Liver (tissue), 9 donors: ENCODE results near the gene SDK2. TPM values are rescaled to one million over a fixed set of nuclear protein-coding genes. Genes with fewer than 3 reads are reported as not detected.

ENCODE experiments used
- DNase-seq: peaks from one replicate; pipeline ENCODE4 v3.0.0-alpha.2; 2017; ENCODE audit warnings: low spot score
- H3K27ac ChIP-seq, 2 donors: one replicate each; pipeline ENCODE4 v1.7.0; 2013; ENCODE audit warnings: inconsistent platforms in 2 of 2, low read length in 2 of 2, control low read depth in 1 of 2, low read depth in 1 of 2, mild to moderate bottlenecking in 1 of 2
- H3K27me3 ChIP-seq, 4 donors: one replicate each; pipeline versions ENCODE4 v1.6.1 to v1.7.0; 2013; ENCODE audit warnings: low read length in 3 of 4, inconsistent platforms in 1 of 4, mild to moderate bottlenecking in 1 of 4, moderate library complexity in 1 of 4; ENCODE audit not compliant: control insufficient read depth in 4 of 4, insufficient read depth in 4 of 4
- H3K36me3 ChIP-seq, 4 donors: one replicate each; pipeline versions ENCODE4 v1.6.1 to v1.7.0; 2013; ENCODE audit warnings: low read length in 3 of 4, mild to moderate bottlenecking in 3 of 4, low read depth in 1 of 4, moderate library complexity in 1 of 4; ENCODE audit not compliant: control insufficient read depth in 4 of 4, insufficient read depth in 3 of 4
- H3K4me1 ChIP-seq, 4 donors: one replicate each; pipeline versions ENCODE4 v1.6.1 to v1.7.0; 2013; ENCODE audit warnings: low read length in 3 of 4, mild to moderate bottlenecking in 3 of 4, moderate library complexity in 1 of 4; ENCODE audit not compliant: control insufficient read depth in 4 of 4, insufficient read depth in 4 of 4
- H3K4me3 ChIP-seq, 3 donors: one replicate each; pipeline versions ENCODE4 v1.6.1 to v1.7.0; 2013; ENCODE audit warnings: low read length in 3 of 3, control low read depth in 1 of 3, low read depth in 1 of 3, mild to moderate bottlenecking in 1 of 3
- H3K9ac ChIP-seq, 2 donors: one replicate each; pipeline ENCODE4 v1.7.0; 2013; ENCODE audit warnings: low read length in 2 of 2, mild to moderate bottlenecking in 2 of 2, moderate library complexity in 2 of 2, control low read depth in 1 of 2, low read depth in 1 of 2
- H3K9me3 ChIP-seq, 4 donors: one replicate each; pipeline versions ENCODE4 v1.6.1 to v1.7.0; 2013; ENCODE audit warnings: low read length in 3 of 4; ENCODE audit not compliant: control insufficient read depth in 4 of 4
- ATF3 ChIP-seq: IDR thresholded peaks from 2 replicates; pipeline ENCODE4 v1.6.1; 2016; ENCODE audit warnings: antibody characterized with exemption
- EGR1 ChIP-seq, 2 donors: IDR thresholded peaks; 2 replicates each; pipeline ENCODE4 v1.6.1; 2016 to 2018; ENCODE audit warnings: antibody characterized with exemption in 2 of 2, low read depth in 2 of 2
- FOXA1 ChIP-seq: IDR thresholded peaks from 2 replicates; pipeline ENCODE4 v1.6.1; 2016; ENCODE audit warnings: antibody characterized with exemption
- FOXA2 ChIP-seq: IDR thresholded peaks from 2 replicates; pipeline ENCODE4 v1.6.1; 2016; ENCODE audit warnings: antibody characterized with exemption
- GABPA ChIP-seq, 2 donors: IDR thresholded peaks in 1 of 2; conservative IDR thresholded peaks in 1 of 2; 2 replicates each; pipeline ENCODE4 v1.6.1; 2016; ENCODE audit warnings: antibody characterized with exemption in 2 of 2, mild to moderate bottlenecking in 1 of 2, moderate library complexity in 1 of 2
- HNF4A ChIP-seq, 2 donors: conservative IDR thresholded peaks; 2 replicates each; pipeline ENCODE4 v1.6.1; 2016; ENCODE audit warnings: antibody characterized with exemption in 2 of 2, mild to moderate bottlenecking in 2 of 2
- HNF4G ChIP-seq: IDR thresholded peaks from 2 replicates; pipeline ENCODE4 v1.6.1; 2016; ENCODE audit warnings: antibody characterized with exemption
- JUND ChIP-seq, 2 donors: IDR thresholded peaks; 2 replicates each; pipeline ENCODE4 v1.6.1; 2016; ENCODE audit warnings: antibody characterized with exemption in 2 of 2
- MAX ChIP-seq: IDR thresholded peaks from 2 replicates; pipeline ENCODE4 v1.6.1; 2016; ENCODE audit warnings: antibody characterized with exemption
- NR2F2 ChIP-seq: IDR thresholded peaks from 2 replicates; pipeline ENCODE4 v1.6.1; 2016; ENCODE audit warnings: antibody characterized with exemption
- RAD21 ChIP-seq, 2 donors: IDR thresholded peaks; 2 replicates each; pipeline ENCODE4 v1.6.1; 2016; ENCODE audit warnings: antibody characterized with exemption in 2 of 2, mild to moderate bottlenecking in 2 of 2
- RXRA ChIP-seq, 2 donors: IDR thresholded peaks; 2 replicates each; pipeline ENCODE4 v1.6.1; 2017 to 2018; ENCODE audit warnings: antibody characterized with exemption in 2 of 2, mild to moderate bottlenecking in 1 of 2
- SP1 ChIP-seq: IDR thresholded peaks from 2 replicates; pipeline ENCODE4 v1.6.1; 2018; ENCODE audit warnings: antibody characterized with exemption, mild to moderate bottlenecking
- TAF1 ChIP-seq: conservative IDR thresholded peaks from 2 replicates; pipeline ENCODE4 v1.6.1; 2016; ENCODE audit warnings: antibody characterized with exemption, mild to moderate bottlenecking
- YY1 ChIP-seq: IDR thresholded peaks from 2 replicates; pipeline ENCODE4 v1.6.1; 2016; ENCODE audit warnings: antibody characterized with exemption, mild to moderate bottlenecking
- WGBS: extraction: QIAGEN DNeasy Blood & Tissue Kit; methylation state at CpG from one replicate; pipeline ENCODE4 v1.1.7; 2013; 5-methylcytosine and 5-hydroxymethylcytosine counted together
- polyA plus RNA-seq, 2 donors: library from polyadenylated mRNA; stranded (reverse) in 1 of 2; unstranded in 1 of 2; fragments of 200-250 nt in 1 of 2; fragments of >200 nt in 1 of 2; fragmentation: Nextera tagmentation in 1 of 2; extraction: Ambion mirVana in 1 of 2; gene quantifications; one replicate each; pipeline versions ENCODE4 v1.2.1 to v1.2.3, GENCODE V29; 2013 to 2015
- total RNA-seq, 2 donors: library from RNA; depleted of rRNA; stranded (reverse); fragments of >200 nt; gene quantifications; one replicate each; pipeline ENCODE4 v1.2.3, GENCODE V29; 2014
- TF ChIP-seq, protein P1 (sequence below): IDR thresholded peaks from 2 replicates; pipeline ENCODE4 v1.6.1; 2016; ENCODE audit warnings: antibody characterized with exemption, mild to moderate bottlenecking
- TF ChIP-seq, protein P2 (sequence below): fragments of 150-350 bp; IDR thresholded peaks from 2 replicates; pipeline ENCODE4 v1.5.1; 2017; ENCODE audit warnings: improper control_type of control experiment, low read depth, low read length; ENCODE audit not compliant: missing input control
- TF ChIP-seq, protein P3 (sequence below): IDR thresholded peaks from 2 replicates; pipeline ENCODE4 v1.6.1; 2016; ENCODE audit warnings: antibody characterized with exemption
- donor health status: healthy.
- donor health status: healthy.
- donor health status: healthy.
- donor health status: healthy.
- donor health status: healthy.

SDK2 gene
- total and polyA plus RNA-seq, 4 donors = 0.05 to 0.42 (median 0.10) TPM

DNA sequence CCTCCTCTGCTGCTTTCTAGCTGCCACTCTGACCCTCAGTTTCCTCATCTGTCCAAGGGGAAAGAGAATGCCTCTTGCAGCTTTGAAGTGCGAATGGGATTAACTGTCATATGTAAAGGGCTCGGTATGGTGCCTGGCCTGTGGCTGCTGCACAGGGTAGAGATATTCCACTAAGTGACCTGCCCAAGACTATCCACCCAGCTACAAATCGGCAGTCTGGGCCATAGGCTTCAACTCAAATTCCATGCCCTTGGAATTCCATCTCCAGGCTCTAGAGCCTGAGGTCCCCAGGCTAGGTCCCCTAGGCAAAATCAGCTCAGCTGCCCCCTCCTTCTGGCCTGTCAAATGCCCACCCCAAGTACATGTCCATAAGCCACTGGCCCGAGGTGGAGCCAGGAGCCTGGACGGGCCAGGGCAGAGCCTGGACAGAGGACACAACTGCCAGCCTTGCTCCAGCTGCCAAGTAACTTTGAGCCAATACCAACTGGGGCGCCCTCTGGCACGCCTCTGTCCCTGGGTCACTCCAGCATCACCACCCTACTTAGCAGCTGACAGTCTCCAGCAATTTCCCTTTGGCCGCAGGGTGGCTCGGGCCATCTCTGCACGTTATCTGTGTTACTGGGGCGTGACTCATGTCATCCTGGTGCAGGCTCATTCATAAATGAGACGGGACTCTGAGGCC, 57.2 kb downstream of the SDK2 start:
- Histone ChIP-seq H3K9ac (no peak overlapping the region), H3K27ac (no peak overlapping the region), H3K36me3 (no peaks in the 10 kb centered on the region), H3K4me1 (peaks cover 0 to 3% (median 0%) of the 10 kb centered on the region in 4 donors), H3K9me3 (no peaks in the 10 kb centered on the region), H3K27me3 (peaks cover 0 to 2% (median 0%) of the 10 kb centered on the region in 4 donors), H3K4me3 (no peak overlapping the region)
- TF ChIP-seq TAF1 = no peak
- no peak for TF ChIP-seq EGR1 (IDR thresholded peaks at IDR 0.05; ENCODE audit: low read depth in 2 of 2)
- no peak for TF ChIP-seq MAX
- TF ChIP-seq RAD21 (IDR thresholded peaks at IDR 0.05) = no peak
- TF ChIP-seq ATF3 = no peak
- TF ChIP-seq RXRA (IDR thresholded peaks at IDR 0.05) = no peak
- no peak for TF ChIP-seq NR2F2
- no peak for TF ChIP-seq HNF4A (conservative IDR thresholded peaks at IDR 0.05)
- TF ChIP-seq GABPA (IDR thresholded peaks at IDR 0.05 in 1 of 2, conservative IDR thresholded peaks at IDR 0.05 in 1 of 2) = no peak
- TF ChIP-seq, protein P1, sequence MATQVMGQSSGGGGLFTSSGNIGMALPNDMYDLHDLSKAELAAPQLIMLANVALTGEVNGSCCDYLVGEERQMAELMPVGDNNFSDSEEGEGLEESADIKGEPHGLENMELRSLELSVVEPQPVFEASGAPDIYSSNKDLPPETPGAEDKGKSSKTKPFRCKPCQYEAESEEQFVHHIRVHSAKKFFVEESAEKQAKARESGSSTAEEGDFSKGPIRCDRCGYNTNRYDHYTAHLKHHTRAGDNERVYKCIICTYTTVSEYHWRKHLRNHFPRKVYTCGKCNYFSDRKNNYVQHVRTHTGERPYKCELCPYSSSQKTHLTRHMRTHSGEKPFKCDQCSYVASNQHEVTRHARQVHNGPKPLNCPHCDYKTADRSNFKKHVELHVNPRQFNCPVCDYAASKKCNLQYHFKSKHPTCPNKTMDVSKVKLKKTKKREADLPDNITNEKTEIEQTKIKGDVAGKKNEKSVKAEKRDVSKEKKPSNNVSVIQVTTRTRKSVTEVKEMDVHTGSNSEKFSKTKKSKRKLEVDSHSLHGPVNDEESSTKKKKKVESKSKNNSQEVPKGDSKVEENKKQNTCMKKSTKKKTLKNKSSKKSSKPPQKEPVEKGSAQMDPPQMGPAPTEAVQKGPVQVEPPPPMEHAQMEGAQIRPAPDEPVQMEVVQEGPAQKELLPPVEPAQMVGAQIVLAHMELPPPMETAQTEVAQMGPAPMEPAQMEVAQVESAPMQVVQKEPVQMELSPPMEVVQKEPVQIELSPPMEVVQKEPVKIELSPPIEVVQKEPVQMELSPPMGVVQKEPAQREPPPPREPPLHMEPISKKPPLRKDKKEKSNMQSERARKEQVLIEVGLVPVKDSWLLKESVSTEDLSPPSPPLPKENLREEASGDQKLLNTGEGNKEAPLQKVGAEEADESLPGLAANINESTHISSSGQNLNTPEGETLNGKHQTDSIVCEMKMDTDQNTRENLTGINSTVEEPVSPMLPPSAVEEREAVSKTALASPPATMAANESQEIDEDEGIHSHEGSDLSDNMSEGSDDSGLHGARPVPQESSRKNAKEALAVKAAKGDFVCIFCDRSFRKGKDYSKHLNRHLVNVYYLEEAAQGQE = no peak
- TF ChIP-seq YY1 = no peak
- TF ChIP-seq HNF4G = no peak
- TF ChIP-seq, protein P2, sequence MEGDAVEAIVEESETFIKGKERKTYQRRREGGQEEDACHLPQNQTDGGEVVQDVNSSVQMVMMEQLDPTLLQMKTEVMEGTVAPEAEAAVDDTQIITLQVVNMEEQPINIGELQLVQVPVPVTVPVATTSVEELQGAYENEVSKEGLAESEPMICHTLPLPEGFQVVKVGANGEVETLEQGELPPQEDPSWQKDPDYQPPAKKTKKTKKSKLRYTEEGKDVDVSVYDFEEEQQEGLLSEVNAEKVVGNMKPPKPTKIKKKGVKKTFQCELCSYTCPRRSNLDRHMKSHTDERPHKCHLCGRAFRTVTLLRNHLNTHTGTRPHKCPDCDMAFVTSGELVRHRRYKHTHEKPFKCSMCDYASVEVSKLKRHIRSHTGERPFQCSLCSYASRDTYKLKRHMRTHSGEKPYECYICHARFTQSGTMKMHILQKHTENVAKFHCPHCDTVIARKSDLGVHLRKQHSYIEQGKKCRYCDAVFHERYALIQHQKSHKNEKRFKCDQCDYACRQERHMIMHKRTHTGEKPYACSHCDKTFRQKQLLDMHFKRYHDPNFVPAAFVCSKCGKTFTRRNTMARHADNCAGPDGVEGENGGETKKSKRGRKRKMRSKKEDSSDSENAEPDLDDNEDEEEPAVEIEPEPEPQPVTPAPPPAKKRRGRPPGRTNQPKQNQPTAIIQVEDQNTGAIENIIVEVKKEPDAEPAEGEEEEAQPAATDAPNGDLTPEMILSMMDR = no peak
- no peak for TF ChIP-seq FOXA1
- TF ChIP-seq JUND (IDR thresholded peaks at IDR 0.05) = no peak
- TF ChIP-seq, protein P3, sequence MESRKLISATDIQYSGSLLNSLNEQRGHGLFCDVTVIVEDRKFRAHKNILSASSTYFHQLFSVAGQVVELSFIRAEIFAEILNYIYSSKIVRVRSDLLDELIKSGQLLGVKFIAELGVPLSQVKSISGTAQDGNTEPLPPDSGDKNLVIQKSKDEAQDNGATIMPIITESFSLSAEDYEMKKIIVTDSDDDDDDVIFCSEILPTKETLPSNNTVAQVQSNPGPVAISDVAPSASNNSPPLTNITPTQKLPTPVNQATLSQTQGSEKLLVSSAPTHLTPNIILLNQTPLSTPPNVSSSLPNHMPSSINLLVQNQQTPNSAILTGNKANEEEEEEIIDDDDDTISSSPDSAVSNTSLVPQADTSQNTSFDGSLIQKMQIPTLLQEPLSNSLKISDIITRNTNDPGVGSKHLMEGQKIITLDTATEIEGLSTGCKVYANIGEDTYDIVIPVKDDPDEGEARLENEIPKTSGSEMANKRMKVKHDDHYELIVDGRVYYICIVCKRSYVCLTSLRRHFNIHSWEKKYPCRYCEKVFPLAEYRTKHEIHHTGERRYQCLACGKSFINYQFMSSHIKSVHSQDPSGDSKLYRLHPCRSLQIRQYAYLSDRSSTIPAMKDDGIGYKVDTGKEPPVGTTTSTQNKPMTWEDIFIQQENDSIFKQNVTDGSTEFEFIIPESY = no peak
- TF ChIP-seq FOXA2 = no peak
- TF ChIP-seq SP1 = no peak
- WGBS = 56% methylated on average over 12 of the region's 12 CpGs
- no peak for DNase-seq
